Osteoblast (primary cell): ENCODE data around the gene TMEM132C. TPM values are rescaled to one million over a fixed set of nuclear protein-coding genes. Genes with fewer than 3 reads are reported as not detected.

ENCODE experiments used
- DNase-seq: peaks from one replicate; pipeline ENCODE4 v3.0.0; 2011; ENCODE audit warnings: low spot score, mixed read lengths; ENCODE audit not compliant: insufficient read length; ENCODE audit errors: missing footprints
- H2AFZ ChIP-seq: 2 replicates; pipeline ENCODE4 v1.6.0; 2011; ENCODE audit warnings: mild to moderate bottlenecking, low read length
- H3K27ac ChIP-seq: 2 replicates; pipeline ENCODE4 v1.5.1; 2011; ENCODE audit warnings: mild to moderate bottlenecking, low read depth, low read length, moderate library complexity
- H3K27me3 ChIP-seq: 2 replicates; pipeline ENCODE4 v1.6.0; 2012; ENCODE audit warnings: mild to moderate bottlenecking, control low read depth, inconsistent platforms, low read length, moderate library complexity; ENCODE audit not compliant: insufficient read depth
- H3K36me3 ChIP-seq: 2 replicates; pipeline ENCODE4 v1.5.1; 2011; ENCODE audit warnings: mild to moderate bottlenecking, low read length, control low read depth, moderate library complexity; ENCODE audit not compliant: insufficient read depth
- H3K4me1 ChIP-seq: 2 replicates; pipeline ENCODE4 v1.5.1; 2011; ENCODE audit warnings: mild to moderate bottlenecking, low read length, control low read depth, moderate library complexity; ENCODE audit not compliant: insufficient read depth
- H3K4me2 ChIP-seq: 2 replicates; pipeline ENCODE4 v1.6.0; 2011; ENCODE audit warnings: mild to moderate bottlenecking, low read length; ENCODE audit not compliant: insufficient read depth
- H3K4me3 ChIP-seq: fragments of 200-600 bp; sonication (generic); 3 replicates; pipeline ENCODE4 v1.5.1; 2012; ENCODE audit warnings: mild to moderate bottlenecking, low read length, inconsistent platforms; ENCODE audit not compliant: insufficient read depth
- H3K79me2 ChIP-seq: 2 replicates; pipeline ENCODE4 v1.6.0; 2012; ENCODE audit warnings: mild to moderate bottlenecking, low read length, control low read depth, inconsistent platforms; ENCODE audit not compliant: insufficient read depth
- H3K9me3 ChIP-seq: 2 replicates; pipeline ENCODE4 v1.5.1; 2011; ENCODE audit warnings: low read depth, low read length, control low read depth
- H4K20me1 ChIP-seq: 2 replicates; pipeline ENCODE4 v1.6.0; 2012; ENCODE audit warnings: mild to moderate bottlenecking, low read length, control low read depth; ENCODE audit not compliant: insufficient read depth
- total RNA-seq: library from RNA; depleted of rRNA; stranded (reverse); fragments of >200 nt; gene quantifications from 2 replicates; pipeline ENCODE4 v1.2.3, GENCODE V29; 2012
- TF ChIP-seq, protein P1 (sequence below): IDR thresholded peaks from 2 replicates; pipeline ENCODE4 v1.5.1; 2011; ENCODE audit warnings: mild to moderate bottlenecking, low read depth, low read length, moderate library complexity; ENCODE audit errors: extremely low read depth

TMEM132C gene
- total RNA-seq, 1 donor, result not detected

- H3K27me3 ChIP-seq, result no peaks in the 10 kb centered on the region
- H4K20me1 ChIP-seq, result no peaks in the 10 kb centered on the region
- TF ChIP-seq, protein P1, sequence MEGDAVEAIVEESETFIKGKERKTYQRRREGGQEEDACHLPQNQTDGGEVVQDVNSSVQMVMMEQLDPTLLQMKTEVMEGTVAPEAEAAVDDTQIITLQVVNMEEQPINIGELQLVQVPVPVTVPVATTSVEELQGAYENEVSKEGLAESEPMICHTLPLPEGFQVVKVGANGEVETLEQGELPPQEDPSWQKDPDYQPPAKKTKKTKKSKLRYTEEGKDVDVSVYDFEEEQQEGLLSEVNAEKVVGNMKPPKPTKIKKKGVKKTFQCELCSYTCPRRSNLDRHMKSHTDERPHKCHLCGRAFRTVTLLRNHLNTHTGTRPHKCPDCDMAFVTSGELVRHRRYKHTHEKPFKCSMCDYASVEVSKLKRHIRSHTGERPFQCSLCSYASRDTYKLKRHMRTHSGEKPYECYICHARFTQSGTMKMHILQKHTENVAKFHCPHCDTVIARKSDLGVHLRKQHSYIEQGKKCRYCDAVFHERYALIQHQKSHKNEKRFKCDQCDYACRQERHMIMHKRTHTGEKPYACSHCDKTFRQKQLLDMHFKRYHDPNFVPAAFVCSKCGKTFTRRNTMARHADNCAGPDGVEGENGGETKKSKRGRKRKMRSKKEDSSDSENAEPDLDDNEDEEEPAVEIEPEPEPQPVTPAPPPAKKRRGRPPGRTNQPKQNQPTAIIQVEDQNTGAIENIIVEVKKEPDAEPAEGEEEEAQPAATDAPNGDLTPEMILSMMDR, result no peak
- no peak overlapping the region for H3K27ac ChIP-seq
- H3K9me3 ChIP-seq, result no peaks in the 10 kb centered on the region
- DNase-seq, result peak; percentile 48
- H3K36me3 ChIP-seq, result no peaks in the 10 kb centered on the region
- H3K4me1 ChIP-seq, result no peaks in the 10 kb centered on the region
- H3K4me2 ChIP-seq, result no peak overlapping the region
- no peaks in the 10 kb centered on the region for H3K79me2 ChIP-seq
- no peak overlapping the region for H2AFZ ChIP-seq
- no peak overlapping the region for H3K4me3 ChIP-seq
Observed at GRCh38 chr12:128325646-128326045, 58.7 kb downstream of the TMEM132C start.

DNA sequence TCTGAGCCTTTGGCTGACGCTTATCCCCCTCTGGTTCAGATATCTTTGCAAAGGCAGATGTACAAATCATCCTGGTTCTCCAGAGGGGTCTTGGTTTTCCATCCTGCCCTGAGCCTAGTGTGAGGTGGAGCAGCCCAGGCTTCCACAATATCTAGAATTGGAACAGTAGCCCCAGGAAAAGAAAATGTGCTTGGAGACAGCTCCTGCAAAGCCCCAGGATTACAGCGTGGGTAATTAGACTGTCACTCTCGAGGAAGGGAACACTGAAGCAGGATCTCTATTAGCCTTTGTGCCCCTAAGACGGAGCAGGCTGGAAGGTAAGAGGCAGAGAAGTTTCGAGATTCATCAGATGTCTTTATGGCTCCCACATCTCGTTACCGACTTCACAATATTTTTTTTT, 59.4 kb downstream of the TMEM132C start:
- H3K79me2 ChIP-seq, result no peaks in the 10 kb centered on the region
- no peak overlapping the region for H3K4me2 ChIP-seq
- H3K27ac ChIP-seq, result no peak overlapping the region
- H3K27me3 ChIP-seq, result no peaks in the 10 kb centered on the region
- no peaks in the 10 kb centered on the region for H4K20me1 ChIP-seq
- H3K36me3 ChIP-seq, result no peaks in the 10 kb centered on the region
- no peaks in the 10 kb centered on the region for H3K4me1 ChIP-seq
- no peak for DNase-seq
- no peak overlapping the region for H2AFZ ChIP-seq
- TF ChIP-seq, protein P1, result no peak
- H3K4me3 ChIP-seq, result no peak overlapping the region
- H3K9me3 ChIP-seq, result no peaks in the 10 kb centered on the region

- Histone ChIP-seq H3K9me3 (no peaks in the 10 kb centered on the region), H4K20me1 (no peaks in the 10 kb centered on the region), H3K27ac (no peak overlapping the region), H3K4me1 (no peaks in the 10 kb centered on the region), H3K4me3 (no peak overlapping the region), H3K36me3 (no peaks in the 10 kb centered on the region), H3K79me2 (no peaks in the 10 kb centered on the region), H2AFZ (no peak overlapping the region), H3K27me3 (no peaks in the 10 kb centered on the region), H3K4me2 (no peak overlapping the region)
- DNase-seq, result no peak
- TF ChIP-seq, protein P1, result no peak
Observed at GRCh38 chr12:128328961-128329360, 62.0 kb downstream of the TMEM132C start.

DNA sequence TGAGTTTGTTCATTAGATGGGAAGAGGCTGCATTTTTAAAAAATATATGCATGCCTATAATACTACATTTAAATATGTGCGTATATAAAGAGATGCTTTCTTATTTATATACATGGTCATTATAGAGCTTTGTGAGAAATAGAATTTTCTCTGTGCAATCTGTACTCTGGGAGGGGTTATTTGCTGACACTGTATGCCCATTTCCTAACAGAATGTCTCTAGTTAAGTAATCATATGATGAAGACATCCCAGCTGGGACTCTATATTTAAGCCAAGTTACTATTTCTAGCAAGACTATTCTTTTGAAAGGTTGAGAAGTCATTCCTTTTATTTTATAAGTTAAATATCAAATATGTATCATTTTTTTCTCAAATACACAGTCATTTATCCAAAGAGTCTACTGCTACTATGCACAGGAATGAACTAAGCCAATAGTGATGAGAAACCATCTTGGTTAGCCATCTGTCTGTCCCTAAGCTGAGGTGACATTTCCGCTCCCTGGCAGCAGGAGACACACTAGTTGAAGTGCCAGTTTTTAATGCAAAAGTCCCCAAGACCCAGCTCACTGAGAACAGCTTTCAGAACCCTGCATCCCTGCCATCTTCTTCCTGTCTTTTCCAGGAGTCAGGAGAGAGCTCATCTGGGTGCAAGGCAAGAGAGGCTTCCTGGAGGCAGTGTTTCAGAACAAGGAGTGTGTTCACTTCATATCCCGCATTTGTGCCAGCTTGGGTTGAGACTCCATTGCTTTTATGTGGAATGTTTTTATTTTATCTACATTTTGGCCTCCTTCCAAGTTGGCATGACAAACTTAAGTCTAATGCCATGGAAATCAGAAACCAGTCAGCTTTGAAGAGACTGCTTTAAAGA, 69.5 kb downstream of the TMEM132C start:
- H2AFZ ChIP-seq, result no peak overlapping the region
- H3K4me1 ChIP-seq, result no peaks in the 10 kb centered on the region
- TF ChIP-seq, protein P1, result no peak
- no peak for DNase-seq
- no peaks in the 10 kb centered on the region for H3K36me3 ChIP-seq
- H3K9me3 ChIP-seq, result no peaks in the 10 kb centered on the region
- no peaks in the 10 kb centered on the region for H3K79me2 ChIP-seq
- no peak overlapping the region for H3K4me3 ChIP-seq
- no peak overlapping the region for H3K4me2 ChIP-seq
- H3K27ac ChIP-seq, result no peak overlapping the region
- no peaks in the 10 kb centered on the region for H4K20me1 ChIP-seq
- no peaks in the 10 kb centered on the region for H3K27me3 ChIP-seq
